Astrocyte (in vitro differentiated cells and primary cell): ENCODE results near the gene DIO3.

Experiments used
- EZH2 ChIP-seq: IDR thresholded peaks from 2 replicates; pipeline ENCODE4 v1.6.1; 2012; ENCODE audit warnings: mild to moderate bottlenecking, low read length, inconsistent platforms; ENCODE audit not compliant: insufficient read depth
- TF ChIP-seq, protein P1 (sequence below): IDR thresholded peaks from 2 replicates; pipeline ENCODE4 v1.5.1; 2011; ENCODE audit warnings: low read depth, mild to moderate bottlenecking, inconsistent platforms, low read length, moderate library complexity; ENCODE audit not compliant: insufficient read depth

DNA sequence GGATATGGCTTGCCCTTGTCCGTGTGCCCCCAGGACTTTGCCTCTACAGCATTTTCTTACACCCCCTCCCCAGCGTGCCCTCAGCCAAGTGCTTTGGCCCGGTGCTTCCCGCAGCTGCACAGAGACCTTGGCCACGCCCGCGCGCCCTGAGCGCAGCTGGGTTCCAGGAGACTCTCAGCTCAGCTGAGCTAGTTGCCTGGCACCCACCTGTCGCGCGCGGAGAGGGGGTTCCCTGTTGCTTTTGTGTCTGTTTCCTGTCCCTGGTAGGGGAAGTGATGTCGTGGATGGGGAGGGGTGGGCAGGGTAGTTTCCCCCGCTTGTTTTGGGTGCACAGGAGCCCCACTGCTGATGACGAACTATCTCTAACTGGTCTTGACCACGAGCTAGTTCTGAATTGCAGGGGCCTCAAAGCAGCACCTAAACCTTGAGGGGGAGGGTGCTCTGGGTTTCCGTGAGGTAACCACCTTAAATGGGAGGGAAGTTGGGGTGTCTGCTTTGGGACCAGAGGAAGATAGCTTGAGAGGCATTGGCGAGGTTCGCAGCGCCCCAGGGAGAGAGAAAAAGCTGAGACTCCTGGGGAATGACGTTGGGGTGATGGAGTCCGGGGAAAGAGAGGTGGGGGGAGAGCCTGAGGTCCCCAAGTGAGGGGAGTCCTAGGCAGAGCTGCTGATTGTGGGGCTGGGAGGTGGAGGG, 1.5 kb downstream of the DIO3 start:
- TF ChIP-seq, protein P1, sequence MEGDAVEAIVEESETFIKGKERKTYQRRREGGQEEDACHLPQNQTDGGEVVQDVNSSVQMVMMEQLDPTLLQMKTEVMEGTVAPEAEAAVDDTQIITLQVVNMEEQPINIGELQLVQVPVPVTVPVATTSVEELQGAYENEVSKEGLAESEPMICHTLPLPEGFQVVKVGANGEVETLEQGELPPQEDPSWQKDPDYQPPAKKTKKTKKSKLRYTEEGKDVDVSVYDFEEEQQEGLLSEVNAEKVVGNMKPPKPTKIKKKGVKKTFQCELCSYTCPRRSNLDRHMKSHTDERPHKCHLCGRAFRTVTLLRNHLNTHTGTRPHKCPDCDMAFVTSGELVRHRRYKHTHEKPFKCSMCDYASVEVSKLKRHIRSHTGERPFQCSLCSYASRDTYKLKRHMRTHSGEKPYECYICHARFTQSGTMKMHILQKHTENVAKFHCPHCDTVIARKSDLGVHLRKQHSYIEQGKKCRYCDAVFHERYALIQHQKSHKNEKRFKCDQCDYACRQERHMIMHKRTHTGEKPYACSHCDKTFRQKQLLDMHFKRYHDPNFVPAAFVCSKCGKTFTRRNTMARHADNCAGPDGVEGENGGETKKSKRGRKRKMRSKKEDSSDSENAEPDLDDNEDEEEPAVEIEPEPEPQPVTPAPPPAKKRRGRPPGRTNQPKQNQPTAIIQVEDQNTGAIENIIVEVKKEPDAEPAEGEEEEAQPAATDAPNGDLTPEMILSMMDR, result no peak
- peak; percentile 5 for TF ChIP-seq EZH2
